Lower leg skin (tissue), 4 donors: ENCODE data around the gene OR2A2. TPM values are rescaled to one million over a fixed set of nuclear protein-coding genes. Genes with fewer than 3 reads are reported as not detected.
"Not testable (repeated sequence)": the region's sequence is repeated elsewhere in the genome, so short reads cannot be mapped to it uniquely, and the experiment has no call there.

ENCODE experiments used
- DNase-seq, 2 donors: peaks; one replicate each; pipeline ENCODE4 v3.0.0-alpha.2; 2019; ENCODE audit warnings: low spot score in 2 of 2
- H3K4me3 ChIP-seq: fragments of 200-600 bp; sonication (generic); 2 replicates; pipeline ENCODE4 v1.5.1; 2017; ENCODE audit warnings: mild to moderate bottlenecking, low read depth; ENCODE audit not compliant: poor library complexity, severe bottlenecking
- CTCF ChIP-seq, 3 donors: fragments of 450-650 bp; IDR thresholded peaks; one replicate each; pipeline ENCODE4 v1.5.1; 2016; ENCODE audit warnings: antibody characterized with exemption in 3 of 3, mild to moderate bottlenecking in 3 of 3, moderate library complexity in 2 of 3
- POLR2A ChIP-seq, 2 donors: fragments of 450-650 bp; IDR thresholded peaks; one replicate each; pipeline ENCODE4 v1.6.1; 2016 to 2017; ENCODE audit warnings: antibody characterized with exemption in 2 of 2, mild to moderate bottlenecking in 1 of 2, moderate library complexity in 1 of 2
- WGBS, 2 donors: methylation state at CpG; one replicate each; pipeline ENCODE4 v1.1.5; 2018; 5-methylcytosine and 5-hydroxymethylcytosine counted together
- intact Hi-C: fragments of 100-400 bp; cut with DNase I; formaldehyde crosslinking; loops from one replicate; pipeline ENCODE4 v1.15.0; 2023; ENCODE audit warnings: low total_unique reads
- total RNA-seq, 4 donors: library from RNA; depleted of rRNA; stranded (reverse); fragments of >200 nt; gene quantifications; one replicate each; pipeline ENCODE4 v1.1.0, GENCODE V29; 2016

OR2A2 gene
- total RNA-seq, 4 donors from 2014 or later, result not detected

DNA sequence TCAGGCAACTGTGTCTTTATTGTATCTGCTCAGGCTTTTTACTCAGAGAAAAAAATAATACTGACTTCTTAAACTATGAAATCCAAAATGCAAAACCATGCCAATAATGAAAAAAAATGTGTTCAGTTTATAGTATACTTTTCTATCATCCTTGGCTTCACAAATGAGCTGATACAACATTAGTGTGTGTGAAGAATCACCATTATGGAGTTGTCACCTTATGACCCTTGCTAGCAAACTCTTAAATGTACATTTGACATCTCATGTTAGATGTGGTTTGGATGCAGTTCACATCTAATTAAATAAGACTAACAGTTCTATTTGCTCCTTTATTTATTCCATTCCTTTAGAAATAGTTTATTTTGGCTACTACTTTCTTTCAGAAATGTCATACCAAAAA is 4.2 kb upstream of the OR2A2 start:
- H3K4me3 ChIP-seq, result no peak overlapping the region
- DNase-seq, result no peak
- TF ChIP-seq POLR2A (IDR thresholded peaks at IDR 0.05), result no peak
- TF ChIP-seq CTCF (IDR thresholded peaks at IDR 0.05), result no peak
- intact Hi-C loops, result no loop called here

GRCh38 chr7:144110272-144110671 is 889 bp downstream of the OR2A2 start:
- H3K4me3 ChIP-seq, result peak overlapping the region; percentile 10
- DNase-seq, result no peak
- TF ChIP-seq POLR2A (IDR thresholded peaks at IDR 0.05) (no peak), CTCF (IDR thresholded peaks at IDR 0.05) (no peak)
- intact Hi-C loops, result no loop called here
- 75 to 85% methylated on average over 5 of the region's 5 CpGs for WGBS, 2 donors

DNA sequence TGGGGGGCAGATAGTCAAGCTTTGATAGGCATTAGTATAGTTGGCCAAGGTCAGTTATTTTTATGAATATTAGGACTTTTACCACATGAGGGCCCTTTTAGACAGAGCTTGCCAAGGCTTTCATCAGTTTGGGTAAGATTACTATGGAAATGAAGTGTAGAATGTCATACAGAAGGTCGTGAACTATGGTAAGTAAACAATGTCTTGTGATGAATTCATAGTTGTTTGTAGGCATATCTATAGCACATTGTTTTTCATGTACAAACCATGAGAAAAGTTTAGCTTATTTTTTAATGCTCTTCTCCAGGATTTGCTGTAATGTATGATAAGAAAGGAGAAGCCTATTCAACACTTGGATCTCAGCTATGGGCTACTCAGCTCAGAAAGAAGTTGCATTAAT is 4.3 kb downstream of the OR2A2 start:
- intact Hi-C loops, result no loop called here
- 57 to 61% methylated on average over 1 of the region's 1 CpG for WGBS, 2 donors
- TF ChIP-seq POLR2A (IDR thresholded peaks at IDR 0.05) (no peak), CTCF (IDR thresholded peaks at IDR 0.05) (no peak)
- DNase-seq, result no peak
- H3K4me3 ChIP-seq, result no peak overlapping the region

DNA sequence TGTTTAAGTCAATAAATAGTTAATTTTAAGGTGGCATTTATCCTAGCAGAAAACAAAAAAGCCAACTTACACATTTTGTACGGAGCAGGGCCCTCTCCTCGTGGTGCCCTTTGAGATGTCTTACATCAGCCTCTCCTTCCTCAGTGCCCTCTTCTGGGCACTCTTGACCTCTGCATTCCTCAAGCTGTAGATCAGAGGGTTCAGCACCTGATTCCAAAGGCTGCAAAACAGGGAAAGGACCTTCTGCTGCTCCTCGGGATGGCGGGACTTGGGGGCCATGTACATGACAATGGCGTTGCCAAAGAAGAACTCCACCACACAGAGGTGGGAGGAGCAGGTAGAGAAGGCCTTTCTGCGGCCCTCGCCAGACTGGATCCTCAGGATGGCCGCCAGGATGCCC is 9.0 kb downstream of the OR2A2 start:
- TF ChIP-seq POLR2A (IDR thresholded peaks at IDR 0.05) (no peak), CTCF (IDR thresholded peaks at IDR 0.05) (no peak)
- WGBS, 2 donors, result 68 to 83% methylated on average over 8 of the region's 8 CpGs
- H3K4me3 ChIP-seq, result no peak overlapping the region
- intact Hi-C loops, result no loop called here
- DNase-seq, result no peak

- intact Hi-C loops, result no loop called here
- no peak for TF ChIP-seq CTCF (IDR thresholded peaks at IDR 0.05)
- TF ChIP-seq POLR2A (IDR thresholded peaks at IDR 0.05), result no peak
- no peak within 1 kb of the TSS for H3K4me3 ChIP-seq
- DNase-seq, result no peak
- 76 to 88% methylated on average over 1 of the region's 1 CpG for WGBS, 2 donors
These were observed 13.5 kb downstream of the OR2A2 start, which contains the start of gene OR2A14 for GRCh38 chr7:144122876-144123275. Gene OR2A14, plus strand, starts transcription at chr7:144123176. Its CDS starts 5,937 bp downstream, at chr7:144129113.

DNA sequence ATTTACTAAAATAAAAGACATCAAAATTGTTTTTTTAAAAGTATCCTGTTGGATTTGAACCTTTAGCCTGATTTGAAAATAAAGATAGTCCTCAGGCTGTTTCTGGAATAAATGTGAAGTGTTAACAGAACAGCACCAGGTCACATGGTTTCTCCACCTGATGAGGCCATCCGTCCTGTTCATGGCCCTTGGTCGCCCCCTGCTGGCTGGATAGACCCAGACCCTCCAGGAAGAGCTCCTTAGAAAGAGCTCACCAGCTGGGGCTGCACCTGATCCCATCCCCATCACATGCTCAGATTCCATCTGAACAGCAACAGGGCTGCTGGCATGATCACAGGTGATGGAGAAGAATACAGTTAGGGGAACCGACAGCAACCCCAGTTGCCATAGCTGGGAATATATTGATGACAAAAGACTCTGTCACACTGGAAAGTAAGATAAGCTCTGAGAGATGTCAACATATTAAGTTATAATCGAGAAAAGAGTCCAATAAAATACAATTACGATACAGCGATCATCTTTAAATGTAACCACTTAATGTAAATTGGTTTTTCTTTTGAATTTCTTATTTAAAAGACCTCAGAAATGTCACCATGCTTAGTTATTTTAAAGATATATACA is 18.4 kb downstream of the OR2A2 start:
- no peak for TF ChIP-seq CTCF (IDR thresholded peaks at IDR 0.05)
- TF ChIP-seq POLR2A (IDR thresholded peaks at IDR 0.05), result no peak
- 40 to 41% methylated on average over 6 of the region's 6 CpGs for WGBS, 2 donors
- intact Hi-C loops, result no loop called here

GRCh38 chr7:144129601-144130000 is 20.2 kb downstream of the OR2A2 start:
- DNase-seq, intact Hi-C loops, H3K4me3 ChIP-seq: not testable (repeated sequence)
- WGBS, 2 donors, result 90 to 91% methylated on average over 9 of the region's 9 CpGs

More for the DNA sequence above, 18.4 kb downstream of the OR2A2 start:
- H3K4me3 ChIP-seq, result no peak overlapping the region
- DNase-seq, result peak; percentile 80 to 97
